ENCODE data around the gene ADSS2. TPM values are rescaled to one million over a fixed set of nuclear protein-coding genes. Genes with fewer than 3 reads are reported as not detected.
"Not testable (repeated sequence)": the region's sequence is repeated elsewhere in the genome, so short reads cannot be mapped to it uniquely, and the experiment has no call there.

The ADSS2 gene
- total RNA-seq, 1 experiment from 2014 or later, result 55.0 TPM

DNA sequence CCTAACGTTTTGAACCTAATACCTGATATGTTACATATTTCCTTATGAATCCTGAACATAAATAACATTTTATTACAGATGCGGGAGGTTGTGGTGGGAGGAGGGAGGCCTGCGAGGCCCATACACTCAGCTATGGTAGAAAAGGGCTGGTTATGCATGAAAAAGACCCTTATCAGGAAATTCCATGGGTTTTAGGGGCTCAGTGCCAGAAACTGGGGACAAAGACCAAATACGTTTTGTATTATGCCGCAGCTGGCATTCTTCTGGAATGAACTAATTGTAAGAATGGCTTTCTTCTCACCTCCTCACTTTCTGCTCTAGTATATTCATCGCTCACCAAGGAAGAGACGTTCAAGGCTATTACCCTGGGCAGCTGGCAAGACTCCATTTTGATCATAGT, 76.7 kb downstream of the ADSS2 start:
- ATAC-seq (no peak), DNase-seq (no peak)
- Histone ChIP-seq H3K4me2 (ENCODE audit: low read length) (no peak overlapping the region), H3K9ac (ENCODE audit: low read length) (no peak overlapping the region), H3K9me3 (ENCODE audit: low read length) (no peaks in the 10 kb centered on the region), H2AFZ (ENCODE audit: low read length) (no peak overlapping the region), H3K27me3 (ENCODE audit: low read length) (no peaks in the 10 kb centered on the region), H3K79me2 (ENCODE audit: low read length) (no peaks in the 10 kb centered on the region), H3K4me1 (ENCODE audit: insufficient read depth, low read length) (no peaks in the 10 kb centered on the region), H3K27ac (ENCODE audit: low read length) (no peak overlapping the region), H3F3A (ENCODE audit: low read length, unreplicated experiment) (no peaks in the 10 kb centered on the region), H3K36me3 (ENCODE audit: low read depth, low read length) (no peaks in the 10 kb centered on the region), H4K20me1 (ENCODE audit: low read length) (no peaks in the 10 kb centered on the region), H3K4me3 (ENCODE audit: low read length) (no peak overlapping the region), H3K9me2 (replicated peaks; ENCODE audit: low read length) (no peaks in the 10 kb centered on the region)
- intact Hi-C loops (cut with micrococcal nuclease), result no loop called here
- ChIA-PET CTCF (no interaction called here), POLR2A (ENCODE audit: unreplicated experiment) (no interaction called here)
- no peak for TF ChIP-seq EZH2 (IDR thresholded peaks at IDR 0.05; ENCODE audit: low read length, unreplicated experiment)
- TF ChIP-seq, protein P1, sequence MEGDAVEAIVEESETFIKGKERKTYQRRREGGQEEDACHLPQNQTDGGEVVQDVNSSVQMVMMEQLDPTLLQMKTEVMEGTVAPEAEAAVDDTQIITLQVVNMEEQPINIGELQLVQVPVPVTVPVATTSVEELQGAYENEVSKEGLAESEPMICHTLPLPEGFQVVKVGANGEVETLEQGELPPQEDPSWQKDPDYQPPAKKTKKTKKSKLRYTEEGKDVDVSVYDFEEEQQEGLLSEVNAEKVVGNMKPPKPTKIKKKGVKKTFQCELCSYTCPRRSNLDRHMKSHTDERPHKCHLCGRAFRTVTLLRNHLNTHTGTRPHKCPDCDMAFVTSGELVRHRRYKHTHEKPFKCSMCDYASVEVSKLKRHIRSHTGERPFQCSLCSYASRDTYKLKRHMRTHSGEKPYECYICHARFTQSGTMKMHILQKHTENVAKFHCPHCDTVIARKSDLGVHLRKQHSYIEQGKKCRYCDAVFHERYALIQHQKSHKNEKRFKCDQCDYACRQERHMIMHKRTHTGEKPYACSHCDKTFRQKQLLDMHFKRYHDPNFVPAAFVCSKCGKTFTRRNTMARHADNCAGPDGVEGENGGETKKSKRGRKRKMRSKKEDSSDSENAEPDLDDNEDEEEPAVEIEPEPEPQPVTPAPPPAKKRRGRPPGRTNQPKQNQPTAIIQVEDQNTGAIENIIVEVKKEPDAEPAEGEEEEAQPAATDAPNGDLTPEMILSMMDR (conservative IDR thresholded peaks at IDR 0.05; ENCODE audit: low read depth, low read length), result no peak
- TF ChIP-seq EZH2phosphoT487 (IDR thresholded peaks at IDR 0.05; ENCODE audit: borderline replicate concordance, low read length), result no peak
- no TSS peak for BruUV-seq (replicated peaks)

DNA sequence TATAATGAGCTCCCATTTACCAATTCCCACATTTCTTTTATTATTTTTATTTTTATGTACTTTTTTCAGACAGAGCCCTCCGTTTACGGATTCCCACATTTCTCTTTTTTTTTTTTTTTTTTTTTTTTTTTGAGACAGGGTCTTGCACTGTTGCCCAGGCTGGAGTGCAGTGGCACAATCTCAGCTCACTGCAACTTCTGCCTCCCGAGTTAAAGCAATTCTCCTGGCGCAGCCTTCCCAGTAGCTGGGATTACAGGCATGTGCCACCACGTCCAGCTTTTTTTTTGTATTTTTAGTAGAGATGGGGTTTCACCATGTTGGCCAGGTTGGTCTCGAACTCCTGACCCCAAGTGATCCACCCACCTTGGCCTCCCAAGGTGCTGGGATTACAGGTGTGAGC, 77.2 kb downstream of the ADSS2 start:
- H3K4me2 ChIP-seq (ENCODE audit: low read length); H3K9me3 ChIP-seq (ENCODE audit: low read length); POLR2A ChIA-PET (ENCODE audit: unreplicated experiment); H3K36me3 ChIP-seq (ENCODE audit: low read depth, low read length); ATAC-seq; intact Hi-C loops (cut with micrococcal nuclease); H3K27me3 ChIP-seq (ENCODE audit: low read length); H4K20me1 ChIP-seq (ENCODE audit: low read length); H3K9ac ChIP-seq (ENCODE audit: low read length); DNase-seq; H2AFZ ChIP-seq (ENCODE audit: low read length); H3K27ac ChIP-seq (ENCODE audit: low read length); H3K4me1 ChIP-seq (ENCODE audit: insufficient read depth, low read length); H3K4me3 ChIP-seq (ENCODE audit: low read length); H3K79me2 ChIP-seq (ENCODE audit: low read length); H3F3A ChIP-seq (ENCODE audit: low read length, unreplicated experiment); BruUV-seq (replicated peaks); H3K9me2 ChIP-seq (replicated peaks; ENCODE audit: low read length): not testable (repeated sequence)
- CTCF ChIA-PET, result interaction anchor here (0.7 kb wide), 1 partner anchor 378 kb away, joined by 14 read pairs; no protein-coding TSS in a partner anchor

DNA sequence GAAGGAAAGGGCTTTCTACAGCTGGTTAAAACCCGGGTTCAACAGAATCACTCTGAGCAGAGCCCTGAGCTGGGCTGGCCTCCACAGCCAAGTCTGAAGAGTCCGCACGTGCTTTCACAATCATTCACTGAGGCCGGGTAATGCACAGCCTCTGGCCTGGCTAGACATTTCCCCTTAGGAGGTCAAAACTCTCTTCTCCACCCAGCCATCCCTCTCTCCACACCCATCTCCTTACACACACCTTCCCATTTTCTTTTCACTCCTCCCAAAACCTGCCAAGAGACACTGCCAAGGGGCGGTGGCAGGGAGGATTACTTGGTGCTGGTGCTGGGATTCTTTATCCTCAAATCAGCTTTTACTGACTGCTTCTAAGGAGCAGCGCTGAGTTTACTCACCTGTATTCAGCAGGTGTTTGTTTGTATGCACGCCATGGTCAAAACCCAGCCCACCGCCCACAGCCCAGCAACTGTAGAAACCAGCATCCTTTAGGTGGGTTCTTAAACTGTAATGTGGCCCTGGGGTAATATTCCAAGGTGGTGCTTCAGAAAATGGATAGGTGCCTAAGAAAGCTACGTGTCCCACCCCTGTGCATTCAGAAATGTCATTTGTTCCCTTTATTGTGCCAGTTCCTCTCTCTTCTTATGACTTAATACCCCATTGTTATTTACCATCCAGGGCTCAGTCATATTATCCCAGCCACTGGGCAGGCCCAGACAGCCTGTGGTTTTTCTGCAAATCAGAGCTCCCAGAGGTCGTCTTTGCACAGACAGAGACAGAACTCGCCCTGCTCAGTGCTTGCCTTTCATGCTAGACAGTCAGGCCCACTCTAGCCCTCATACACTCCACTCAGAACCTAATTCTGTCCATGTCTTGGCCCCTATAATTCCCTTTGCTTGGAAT, 80.2 kb downstream of the ADSS2 start:
- ATAC-seq (no peak; the same call in 1 of the 2 replicates), DNase-seq (no peak)
- H4K20me1 ChIP-seq (ENCODE audit: low read length), result no peaks in the 10 kb centered on the region
- POLR2A ChIA-PET (ENCODE audit: unreplicated experiment), result interaction anchor here (0.6 kb wide), 1 partner anchor 557 kb away, joined by 4 read pairs; no protein-coding TSS in a partner anchor
- no peaks in the 10 kb centered on the region for H3K9me3 ChIP-seq (ENCODE audit: low read length)
- no peaks in the 10 kb centered on the region for H3K9me2 ChIP-seq (replicated peaks; ENCODE audit: low read length)
- intact Hi-C loops (cut with micrococcal nuclease), result no loop called here
- no peak for TF ChIP-seq EZH2phosphoT487 (IDR thresholded peaks at IDR 0.05; ENCODE audit: borderline replicate concordance, low read length)
- BruUV-seq (replicated peaks), result no TSS peak
- no peak overlapping the region for H3K27ac ChIP-seq (ENCODE audit: low read length)
- no peaks in the 10 kb centered on the region for H3K27me3 ChIP-seq (ENCODE audit: low read length)
- no peaks in the 10 kb centered on the region for H3K36me3 ChIP-seq (ENCODE audit: low read depth, low read length)
- no peaks in the 10 kb centered on the region for H3F3A ChIP-seq (ENCODE audit: low read length, unreplicated experiment)
- no peak overlapping the region for H2AFZ ChIP-seq (ENCODE audit: low read length)
- no peaks in the 10 kb centered on the region for H3K79me2 ChIP-seq (ENCODE audit: low read length)
- CTCF ChIA-PET, result no interaction called here
- H3K4me1 ChIP-seq (ENCODE audit: insufficient read depth, low read length), result no peaks in the 10 kb centered on the region
- H3K4me2 ChIP-seq (ENCODE audit: low read length), result no peak overlapping the region
- no peak overlapping the region for H3K4me3 ChIP-seq (ENCODE audit: low read length)
- no peak overlapping the region for H3K9ac ChIP-seq (ENCODE audit: low read length)

All from PC-3 (cell line).